ENCODE results near the gene CCDC17.

Gene CCDC17

GRCh38 chr1:45623972-45624371 lies at the start of gene CCDC17:
CCDC17 (minus strand) TSS chr1:45624054; CDS start chr1:45623909, 145 bp downstream.
- no peak for DNase-seq

GRCh38 chr1:45669859-45670655 lies 46.2 kb upstream of the CCDC17 start:
- no peak for DNase-seq

DNA sequence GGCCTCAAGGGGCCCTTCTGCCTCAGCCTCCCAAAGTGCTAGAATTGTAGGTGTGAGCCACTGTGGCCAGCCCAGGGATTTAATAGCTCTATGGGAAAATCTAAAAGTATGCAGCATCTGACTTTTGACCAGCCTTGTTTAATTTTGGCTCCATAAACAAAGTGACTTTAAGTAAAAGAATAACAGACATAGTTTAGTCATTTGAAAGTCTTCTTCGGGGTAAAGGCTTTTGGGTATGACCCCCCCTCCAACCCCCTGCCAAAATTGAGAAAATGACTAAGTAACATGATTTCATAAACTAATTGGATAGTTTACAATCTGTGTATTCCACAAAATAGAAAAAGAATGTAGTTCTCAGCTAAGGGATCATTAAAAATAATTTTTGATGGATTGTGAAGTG lies 45.5 kb upstream of the CCDC17 start:
- DNase-seq, result no peak

DNA sequence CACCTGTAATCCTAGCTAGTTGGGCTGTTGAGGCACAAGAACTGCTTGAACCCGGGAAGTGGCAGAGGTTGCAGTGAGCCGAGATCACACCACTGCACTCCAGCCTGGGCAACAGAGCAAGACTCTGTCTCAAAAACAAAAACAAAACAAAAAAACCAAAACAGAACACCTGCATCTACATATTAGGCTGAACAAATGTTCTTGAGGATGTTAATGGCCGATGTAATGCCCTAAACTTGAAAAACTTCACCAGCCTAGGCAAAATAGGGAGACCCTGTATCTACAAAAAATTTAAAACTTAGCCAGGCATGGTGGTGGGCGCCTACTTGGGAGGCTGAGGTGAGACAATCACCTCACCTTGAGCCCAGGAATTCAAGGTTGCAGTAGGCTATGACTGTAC lies 44.7 kb upstream of the CCDC17 start:
- DNase-seq, result no peak

- no peak for DNase-seq
Observed at GRCh38 chr1:45667321-45668111, 43.7 kb upstream of the CCDC17 start.

GRCh38 chr1:45666836-45667235 lies 43.0 kb upstream of the CCDC17 start:
- DNase-seq, result no peak

DNA sequence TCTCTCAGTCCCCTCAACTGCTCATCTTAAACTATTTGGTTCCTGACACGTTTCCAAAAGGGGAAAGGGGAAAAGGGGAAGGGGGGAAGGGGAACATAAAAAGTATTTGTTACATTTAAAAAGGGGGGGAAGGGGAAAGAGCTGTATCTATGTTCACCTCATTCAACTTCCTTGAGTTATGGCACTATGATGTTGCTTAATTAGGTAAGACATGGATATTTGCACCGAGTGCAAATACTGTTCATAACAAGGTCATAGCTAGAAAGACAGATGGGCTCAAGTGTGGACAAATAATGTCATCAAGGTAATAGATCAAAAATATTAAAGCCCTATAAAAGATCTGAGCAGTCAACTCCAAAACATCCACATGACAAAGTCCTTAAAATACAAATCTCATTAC lies 36.5 kb upstream of the CCDC17 start:
- no peak for DNase-seq

GRCh38 chr1:45659222-45659621 lies 35.4 kb upstream of the CCDC17 start:
- DNase-seq, result no peak

DNA sequence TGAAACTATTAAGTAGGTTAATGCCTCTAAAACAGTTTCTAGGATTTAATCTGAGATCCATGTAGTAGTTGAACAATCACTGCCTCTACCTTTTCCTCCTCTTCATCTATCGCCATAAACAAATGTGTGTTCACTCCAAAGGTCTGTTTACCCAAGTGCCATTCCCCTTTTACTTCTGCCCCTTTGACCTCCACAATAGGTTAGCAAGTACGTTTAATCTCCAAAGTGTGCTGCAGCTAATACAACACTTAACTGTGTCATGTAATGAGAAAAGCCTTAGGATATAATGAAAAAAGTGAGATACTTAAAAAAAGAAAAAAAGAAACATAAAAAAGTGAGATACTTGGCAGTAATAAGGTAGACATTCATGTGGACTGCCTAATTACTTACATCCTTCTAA lies 34.3 kb upstream of the CCDC17 start:
- no peak for DNase-seq

DNA sequence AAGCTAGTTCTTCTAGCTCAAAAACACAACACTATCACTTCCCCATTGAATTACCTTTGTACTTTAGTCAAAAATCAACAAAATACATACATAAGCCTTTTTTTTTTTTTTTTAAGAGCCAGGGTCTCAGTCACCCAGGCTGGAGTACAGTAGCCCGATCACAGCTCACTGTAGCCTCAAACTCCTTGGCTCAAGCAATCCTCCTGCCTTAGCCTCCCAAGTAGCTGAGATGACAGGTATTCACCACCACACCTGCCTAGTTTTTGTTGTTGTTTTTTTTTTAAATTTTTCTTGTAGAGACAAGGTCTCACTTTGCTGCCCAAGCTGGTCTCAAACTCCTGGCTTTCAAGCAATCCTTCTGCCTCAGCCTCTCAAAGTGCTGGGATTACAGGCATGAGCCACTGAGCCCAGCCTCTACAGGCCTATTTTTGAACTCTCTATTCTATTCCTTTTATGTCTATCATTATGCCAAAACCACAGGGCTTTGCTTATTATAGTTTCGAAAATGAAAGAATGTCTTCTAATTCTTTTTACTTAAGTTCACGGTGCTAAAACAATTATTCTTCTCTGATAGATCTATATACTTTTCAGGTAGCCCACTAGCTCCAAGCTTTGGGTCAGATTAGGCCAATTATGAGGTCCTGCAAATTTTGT lies 32.8 kb upstream of the CCDC17 start:
- DNase-seq, result no peak

- no peak for DNase-seq
Observed at GRCh38 chr1:45654540-45655280, 30.9 kb upstream of the CCDC17 start.

DNA sequence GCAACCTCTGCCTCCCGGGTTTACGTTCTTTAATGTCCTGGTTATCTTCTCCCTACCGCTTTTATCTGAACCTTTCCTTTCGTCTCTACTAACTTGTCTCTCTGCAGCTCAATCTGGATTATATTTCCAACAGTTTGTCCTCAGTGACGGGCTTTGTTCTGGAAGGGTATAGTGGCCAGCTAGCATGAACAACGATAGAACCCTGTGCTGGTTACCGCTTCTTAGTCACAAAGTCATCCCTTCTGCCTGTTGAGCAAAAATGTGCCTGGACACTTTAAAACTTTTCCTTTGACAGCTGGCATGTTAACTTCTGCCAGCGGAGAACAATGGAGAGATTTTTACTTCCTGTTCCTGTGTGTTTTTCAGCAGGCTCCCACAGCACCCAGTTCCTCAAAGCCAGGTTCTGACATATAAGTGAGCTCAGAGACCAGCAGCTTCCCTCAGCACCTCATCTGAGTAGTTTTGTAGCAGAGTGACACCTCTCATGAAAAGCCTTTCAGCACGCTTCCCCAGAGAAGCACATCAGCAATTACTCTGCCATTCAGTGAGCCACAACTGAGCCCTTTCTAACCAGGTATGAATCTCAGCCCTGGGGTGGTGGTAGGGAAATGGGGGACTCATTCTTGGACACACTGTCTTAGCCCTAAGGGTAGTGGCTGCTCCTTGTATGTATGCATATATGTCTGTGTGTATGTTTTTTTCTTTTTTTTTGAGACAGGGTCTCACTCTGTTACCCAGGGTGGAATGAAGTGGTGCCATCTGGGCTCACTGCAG lies 23.6 kb upstream of the CCDC17 start:
- DNase-seq, result no peak

GRCh38 chr1:45644661-45645060 lies 20.8 kb upstream of the CCDC17 start:
- DNase-seq, result no peak

DNA sequence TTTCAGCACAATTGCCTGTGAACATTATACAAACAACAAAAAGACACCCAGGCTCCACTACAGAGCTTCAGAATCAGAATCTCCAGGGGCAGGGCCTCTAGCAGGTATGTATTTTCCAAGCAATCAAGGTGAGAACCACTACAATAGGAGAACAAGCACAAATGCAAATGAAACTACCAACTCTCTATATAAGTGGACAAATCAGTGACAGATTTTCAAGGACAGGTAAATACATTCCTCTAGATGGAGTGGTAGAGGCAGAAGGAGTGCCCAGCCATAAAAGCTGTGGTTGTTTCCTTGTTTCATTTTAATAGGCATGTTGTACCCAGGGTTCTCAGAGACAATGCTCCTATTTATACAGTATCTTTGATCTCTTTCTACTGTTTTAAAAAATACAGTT lies 20.1 kb upstream of the CCDC17 start:
- no peak for DNase-seq

GRCh38 chr1:45643321-45643720 lies 19.5 kb upstream of the CCDC17 start:
- DNase-seq, result no peak

GRCh38 chr1:45640293-45640692 lies 16.4 kb upstream of the CCDC17 start:
- no peak for DNase-seq

GRCh38 chr1:45635211-45635610 lies 11.4 kb upstream of the CCDC17 start:
- DNase-seq, result no peak

GRCh38 chr1:45630429-45630828 lies 6.6 kb upstream of the CCDC17 start:
- DNase-seq, result no peak

- no peak for DNase-seq
Observed at GRCh38 chr1:45629035-45629434, 5.2 kb upstream of the CCDC17 start.

GRCh38 chr1:45622524-45623394 lies 1.1 kb downstream of the CCDC17 start:
- no peak for DNase-seq

DNA sequence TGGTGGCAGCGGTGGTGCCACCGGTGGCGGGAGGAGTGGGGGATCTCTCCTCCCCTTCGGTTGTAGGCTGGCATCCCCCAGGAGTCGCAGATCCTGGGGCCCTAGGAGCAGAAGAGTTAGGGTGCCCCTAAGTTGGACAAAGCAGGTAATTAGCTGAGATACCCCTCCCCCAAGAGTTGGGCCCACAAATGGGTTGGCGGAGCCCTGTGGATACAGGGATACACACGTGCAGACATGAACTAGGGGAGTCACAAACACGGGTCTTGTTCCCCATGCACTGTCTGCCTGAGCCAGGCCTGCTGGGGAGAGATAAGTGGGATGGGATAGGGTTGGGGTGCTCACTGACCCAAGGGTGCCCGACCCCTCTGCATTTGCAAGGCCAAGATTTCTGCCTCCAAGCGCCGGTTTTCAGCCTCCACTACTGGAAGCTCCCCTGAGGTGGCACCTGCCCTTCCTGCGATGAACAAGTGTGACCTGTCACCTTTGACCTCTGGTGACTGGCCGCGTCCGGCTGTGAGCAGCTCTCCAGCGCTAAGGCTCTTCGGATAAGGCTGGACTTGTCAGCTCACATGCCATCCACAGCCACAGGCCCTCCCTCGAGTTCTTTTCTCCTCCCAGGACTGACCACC lies 1.8 kb downstream of the CCDC17 start:
- DNase-seq, result no peak

Data from SHP77 treated with DMSO at 0.1 percent for 48 hours (cell line).